H1 (cell line): ENCODE measurements around the gene AGXT2. TPM values are rescaled to one million over a fixed set of nuclear protein-coding genes. Genes with fewer than 3 reads are reported as not detected.

ENCODE experiments used
- CTCF ChIA-PET: fragments of 300-600 bp; sonication (Branson Sonifier 250); formaldehyde crosslinking; loops from one replicate; lab custom pipeline; 2021; ENCODE audit not compliant: partially characterized antibody; lab: Charles Lee
- POLR2A ChIA-PET: fragments of 300-600 bp; sonication (Branson Sonifier 250); formaldehyde crosslinking; loops from one replicate; lab custom pipeline; 2021; ENCODE audit warnings: inconsistent platforms; ENCODE audit not compliant: partially characterized antibody; lab: Charles Lee
- DNase-seq, 2 experiments: peaks; one replicate each; pipeline versions ENCODE4 v3.0.0 to v3.0.0-alpha.2; 2010 to 2022; ENCODE audit warnings: low spot score in 2 of 2, low read depth in 1 of 2, mixed read lengths in 1 of 2
- FAIRE-seq: peaks from 2 replicates; lab custom pipeline; 2011; peaks lifted over from hg19 to GRCh38; lab: Jason Lieb, UNC
- H2AFZ ChIP-seq: 2 replicates; pipeline ENCODE4 v1.8.1; 2012; ENCODE audit warnings: low read length, inconsistent platforms
- H2AK5ac ChIP-seq: 2 replicates; pipeline ENCODE4 v1.6.1; 2013; ENCODE audit warnings: low read depth, low read length
- H2BK120ac ChIP-seq: replicated peaks from 2 replicates; pipeline ENCODE3; 2013; ENCODE audit warnings: low read depth, low read length, inconsistent platforms
- H2BK12ac ChIP-seq: 2 replicates; pipeline ENCODE4 v1.6.1; 2013; ENCODE audit warnings: low read depth, low read length
- H2BK15ac ChIP-seq: 2 replicates; pipeline ENCODE4 v1.6.1; 2013; ENCODE audit warnings: low read length
- H2BK20ac ChIP-seq: 2 replicates; pipeline ENCODE4 v1.6.1; 2013; ENCODE audit warnings: low read length
- H2BK5ac ChIP-seq: 2 replicates; pipeline ENCODE4 v1.6.1; 2013; ENCODE audit warnings: low read depth, low read length
- H3K14ac ChIP-seq: 2 replicates; pipeline ENCODE4 v1.6.1; 2013; ENCODE audit warnings: inconsistent platforms; ENCODE audit not compliant: insufficient read length
- H3K18ac ChIP-seq: 2 replicates; pipeline ENCODE4 v1.6.1; 2013; ENCODE audit warnings: low read length; ENCODE audit errors: extremely low read depth
- H3K23ac ChIP-seq: 2 replicates; pipeline ENCODE4 v1.6.1; 2013; ENCODE audit warnings: inconsistent platforms; ENCODE audit not compliant: insufficient read length
- H3K23me2 ChIP-seq: 2 replicates; pipeline ENCODE4 v1.6.1; 2013; ENCODE audit warnings: low read depth, low read length
- H3K27ac ChIP-seq: 2 replicates; pipeline ENCODE4 v1.6.1; 2011; ENCODE audit warnings: low read depth, low read length, inconsistent platforms
- H3K27me3 ChIP-seq, 4 experiments: replicated peaks in 1 of 4; 1 replicate in 1 of 4; 2 replicates in 3 of 4; pipeline versions ENCODE4 v1.6.1 to v1.8.1; 2011 to 2013; ENCODE audit warnings: low read length in 3 of 4, mild to moderate bottlenecking in 3 of 4, inconsistent platforms in 2 of 4, mixed read lengths in 2 of 4, moderate library complexity in 1 of 4; ENCODE audit not compliant: control insufficient read depth in 3 of 4, insufficient read depth in 3 of 4; ENCODE audit errors: extremely low read depth in 1 of 4
- H3K36me3 ChIP-seq, 4 experiments: 2 replicates each; pipeline versions ENCODE4 v1.6.1 to v1.8.1; 2011 to 2013; ENCODE audit warnings: mild to moderate bottlenecking in 4 of 4, low read length in 3 of 4, moderate library complexity in 2 of 4, control low read depth in 1 of 4, inconsistent platforms in 1 of 4; ENCODE audit not compliant: insufficient read depth in 4 of 4, control insufficient read depth in 2 of 4
- H3K4ac ChIP-seq: replicated peaks from 2 replicates; pipeline ENCODE3; 2013; ENCODE audit warnings: low read length, low read depth, mixed read lengths, inconsistent platforms; ENCODE audit not compliant: insufficient read length
- H3K4me1 ChIP-seq, 4 experiments: replicated peaks in 1 of 4; 1 replicate in 1 of 4; 2 replicates in 3 of 4; pipeline versions ENCODE4 v1.6.1 to v1.8.1; 2011 to 2013; ENCODE audit warnings: low read length in 3 of 4, inconsistent platforms in 2 of 4, mixed read lengths in 1 of 4; ENCODE audit not compliant: insufficient read depth in 4 of 4, control insufficient read depth in 3 of 4
- H3K4me2 ChIP-seq, 2 experiments: 2 replicates each; pipeline versions ENCODE4 v1.6.1 to v1.8.1; 2011 to 2013; ENCODE audit warnings: low read depth in 2 of 2, low read length in 2 of 2, control low read depth in 1 of 2, inconsistent platforms in 1 of 2, mild to moderate bottlenecking in 1 of 2; ENCODE audit not compliant: insufficient read depth in 1 of 2
- H3K4me3 ChIP-seq, 4 experiments: fragments of 200-600, 300-600 bp in 1 of 4; sonication (generic), shearing (Covaris generic), sonication (Bioruptor Twin) in 1 of 4; 2 replicates each; pipeline versions ENCODE4 v1.5.1 to v1.8.1; 2011 to 2016; ENCODE audit warnings: low read length in 4 of 4, low read depth in 3 of 4, control low read depth in 2 of 4, inconsistent platforms in 2 of 4, mild to moderate bottlenecking in 2 of 4, mixed read lengths in 1 of 4, moderate library complexity in 1 of 4; ENCODE audit not compliant: insufficient read depth in 2 of 4; ENCODE audit errors: extremely low read depth in 1 of 4
- H3K56ac ChIP-seq: replicated peaks from 2 replicates; pipeline ENCODE3; 2013; ENCODE audit warnings: low read depth, mild to moderate bottlenecking, mixed read lengths, low read length, inconsistent platforms; ENCODE audit not compliant: insufficient read length
- H3K79me1 ChIP-seq: 2 replicates; pipeline ENCODE4 v1.6.1; 2013; ENCODE audit warnings: low read depth, low read length, control low read depth
- H3K79me2 ChIP-seq, 2 experiments: 2 replicates each; pipeline versions ENCODE4 v1.6.1 to v1.8.1; 2012 to 2013; ENCODE audit warnings: low read length in 2 of 2, mild to moderate bottlenecking in 2 of 2, inconsistent platforms in 1 of 2; ENCODE audit not compliant: insufficient read depth in 2 of 2, control insufficient read depth in 1 of 2
- H3K9ac ChIP-seq, 4 experiments: replicated peaks in 1 of 4; 1 replicate in 1 of 4; 2 replicates in 3 of 4; pipeline versions ENCODE4 v1.6.1 to v1.8.1; 2011 to 2013; ENCODE audit warnings: low read depth in 3 of 4, low read length in 3 of 4, control low read depth in 2 of 4, mild to moderate bottlenecking in 2 of 4, moderate library complexity in 2 of 4, inconsistent platforms in 1 of 4; ENCODE audit errors: extremely low read depth in 1 of 4
- H3K9me3 ChIP-seq, 2 experiments: 2 replicates each; pipeline versions ENCODE4 v1.6.1 to v1.8.1; 2012 to 2013; ENCODE audit warnings: mild to moderate bottlenecking in 2 of 2, moderate library complexity in 2 of 2, control low read depth in 1 of 2, inconsistent platforms in 1 of 2, low read depth in 1 of 2, low read length in 1 of 2, mixed read lengths in 1 of 2; ENCODE audit not compliant: insufficient read depth in 2 of 2
- H4K20me1 ChIP-seq, 2 experiments: replicated peaks in 1 of 2; 2 replicates each; pipeline versions ENCODE3 to v1.8.1; 2011 to 2013; ENCODE audit warnings: inconsistent platforms in 2 of 2, low read length in 2 of 2, mild to moderate bottlenecking in 1 of 2; ENCODE audit not compliant: insufficient read depth in 2 of 2, control insufficient read depth in 1 of 2
- H4K5ac ChIP-seq: 2 replicates; pipeline ENCODE4 v1.6.1; 2013; ENCODE audit warnings: low read length, low read depth, mixed read lengths, inconsistent platforms; ENCODE audit not compliant: insufficient read length
- H4K8ac ChIP-seq: 2 replicates; pipeline ENCODE4 v1.8.0; 2013; ENCODE audit warnings: mild to moderate bottlenecking, moderate library complexity, low read length, inconsistent platforms; ENCODE audit not compliant: insufficient read depth; ENCODE audit errors: extremely low read depth
- H4K91ac ChIP-seq: replicated peaks from 2 replicates; pipeline ENCODE3; 2013; ENCODE audit warnings: low read length, mixed read lengths, inconsistent platforms; ENCODE audit not compliant: insufficient read length
- BACH1 ChIP-seq: IDR thresholded peaks from 2 replicates; pipeline ENCODE4 v1.6.1; 2012; ENCODE audit warnings: low read length, improper control_type of control experiment
- CBX8 ChIP-seq: fragments of 300-800, 300-1000 bp; sonication (generic); IDR thresholded peaks from 2 replicates; pipeline ENCODE4 v1.7.1; 2016; ENCODE audit warnings: low read depth, low read length, borderline replicate concordance
- CEBPB ChIP-seq: IDR thresholded peaks from 2 replicates; pipeline ENCODE4 v1.6.1; 2012; ENCODE audit warnings: low read depth, low read length
- CHD1 ChIP-seq: IDR thresholded peaks from 2 replicates; pipeline ENCODE4 v1.6.1; 2012; ENCODE audit warnings: low read depth, low read length, improper control_type of control experiment
- GTF2F1 ChIP-seq: IDR thresholded peaks from 2 replicates; pipeline ENCODE4 v1.6.1; 2012; ENCODE audit warnings: low read depth, low read length, improper control_type of control experiment, borderline replicate concordance
- JUND ChIP-seq: IDR thresholded peaks from 2 replicates; pipeline ENCODE4 v1.6.1; 2011; ENCODE audit warnings: mild to moderate bottlenecking, improper control_type of control experiment, low read length
- RAD21 ChIP-seq, 2 experiments: IDR thresholded peaks in 1 of 2; conservative IDR thresholded peaks in 1 of 2; 2 replicates each; pipeline ENCODE4 v1.6.1; 2011; ENCODE audit warnings: low read depth in 2 of 2, low read length in 2 of 2, improper control_type of control experiment in 1 of 2, inconsistent platforms in 1 of 2, mild to moderate bottlenecking in 1 of 2, moderate library complexity in 1 of 2
- SIX5 ChIP-seq: IDR thresholded peaks from 2 replicates; pipeline ENCODE4 v1.6.1; 2011; ENCODE audit warnings: mild to moderate bottlenecking, low read depth, low read length
- SUZ12 ChIP-seq: fragments of 200-600 bp; sonication (generic); IDR thresholded peaks from 2 replicates; pipeline ENCODE4 v1.6.1; 2012; ENCODE audit warnings: mild to moderate bottlenecking, inconsistent platforms, low read length, moderate library complexity, mixed read lengths
- TAF7 ChIP-seq: optimal IDR thresholded peaks from 2 replicates; pipeline ENCODE3; 2011; ENCODE audit warnings: low read depth, mild to moderate bottlenecking, inconsistent platforms, low read length, moderate library complexity, borderline replicate concordance
- TBP ChIP-seq: IDR thresholded peaks from 2 replicates; pipeline ENCODE4 v1.6.1; 2011; ENCODE audit warnings: low read depth, low read length, improper control_type of control experiment
- YY1 ChIP-seq: IDR thresholded peaks from 2 replicates; pipeline ENCODE4 v1.6.1; 2011; ENCODE audit warnings: low read depth, mild to moderate bottlenecking, low read length
- WGBS, 2 experiments: shearing (Covaris generic) in 1 of 2; methylation state at CpG; one replicate each; pipeline versions ENCODE4 v1.1.6 to v1.1.7; 2013 to 2015; ENCODE audit warnings: low lambda C conversion rate in 2 of 2, mixed read lengths in 2 of 2, inconsistent platforms in 1 of 2, low coverage in 1 of 2, missing lambda C conversion rate in 1 of 2; ENCODE audit not compliant: insufficient replicate concordance in 2 of 2, insufficient coverage in 1 of 2, insufficient read length in 1 of 2; ENCODE audit errors: extremely low coverage in 1 of 2, missing lambda C conversion rate in 1 of 2; 5-methylcytosine and 5-hydroxymethylcytosine counted together
- polyA plus RNA-seq, 7 experiments: library from polyadenylated mRNA; depleted of rRNA in 3 of 7; stranded (reverse) in 5 of 7; unstranded in 2 of 7; fragments of >200 nt in 5 of 7; fragments of 200-250 nt in 2 of 7; gene quantifications; 1 replicate in 5 of 7; 2 replicates in 1 of 7; 4 replicates in 1 of 7; pipeline versions ENCODE4 v1.2.1 to v1.2.3, GENCODE V29; 2011 to 2013; ENCODE audit warnings: missing spikeins in 2 of 7, mixed read lengths in 2 of 7
- total RNA-seq: library from RNA; stranded (reverse); fragmentation: NEBNext Ultra II Directional; extraction: Animal tissue kit (Norgen Biotek cat#: 25700); gene quantifications from 2 replicates; pipeline ENCODE4 v1.2.1, GENCODE V29; 2021
- TF ChIP-seq, protein P1 (sequence below): IDR thresholded peaks from 2 replicates; pipeline ENCODE4 v1.6.1; 2012; ENCODE audit warnings: inconsistent platforms

AGXT2 gene
- total and polyA plus RNA-seq, 2 of the 8 experiments (the other 6 are each of a cell fraction or from before 2014, with no cell fraction given): not detected

DNA sequence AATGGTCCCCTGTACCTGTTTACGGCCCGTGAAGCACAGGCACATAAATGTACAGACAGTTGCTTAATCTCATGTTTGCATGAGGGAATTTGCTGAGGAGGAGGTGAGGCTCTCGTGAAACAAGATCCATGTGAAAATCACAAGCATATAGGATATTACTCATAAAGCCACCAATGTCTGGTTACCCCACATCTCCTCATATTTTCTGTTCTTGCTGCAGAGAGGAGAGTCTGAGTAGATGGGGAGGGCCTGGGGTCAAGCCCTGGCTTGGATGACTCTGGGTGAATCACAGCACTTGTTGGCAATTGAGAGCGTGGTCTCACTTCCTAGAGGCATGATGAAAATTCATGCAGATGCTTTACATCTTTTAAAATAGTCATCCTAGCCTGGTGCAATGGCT, 975 bp downstream of the AGXT2 start:
- no peak overlapping the region for H3K18ac ChIP-seq
- H3K79me2 ChIP-seq: no peaks in the 10 kb centered on the region
- no peak overlapping the region for H2BK12ac ChIP-seq
- no peak for TF ChIP-seq TBP
- TF ChIP-seq, protein P1, sequence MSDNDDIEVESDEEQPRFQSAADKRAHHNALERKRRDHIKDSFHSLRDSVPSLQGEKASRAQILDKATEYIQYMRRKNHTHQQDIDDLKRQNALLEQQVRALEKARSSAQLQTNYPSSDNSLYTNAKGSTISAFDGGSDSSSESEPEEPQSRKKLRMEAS: no peak
- no peak for TF ChIP-seq TAF7
- no peak for TF ChIP-seq CBX8
- no peak for TF ChIP-seq RAD21 (IDR thresholded peaks at IDR 0.05 in 1 of 2, conservative IDR thresholded peaks at IDR 0.05 in 1 of 2; ENCODE audit: low read depth in 2 of 2, low read length in 2 of 2)
- TF ChIP-seq SUZ12: no peak
- no peak for TF ChIP-seq YY1
- no peak for TF ChIP-seq CHD1
- no peak for TF ChIP-seq BACH1
- TF ChIP-seq CEBPB: no peak
- TF ChIP-seq GTF2F1: no peak
- TF ChIP-seq JUND: no peak
- TF ChIP-seq SIX5: no peak
- no peak overlapping the region for H2AFZ ChIP-seq
- H4K8ac ChIP-seq: no peak overlapping the region
- no peak overlapping the region for H3K4me3 ChIP-seq
- H2BK15ac ChIP-seq: no peak overlapping the region
- no peak overlapping the region for H2BK120ac ChIP-seq
- H2BK5ac ChIP-seq: no peak overlapping the region
- no peaks in the 10 kb centered on the region for H4K20me1 ChIP-seq
- peaks cover 0 to 1% (median 0%) of the 10 kb centered on the region in 4 experiments; a peak in 1 of 7 replicates for H3K27me3 ChIP-seq
- 97% methylated on average over 4 of the region's 4 CpGs; no CpG with 5 or more reads in 1 of the 2 experiments for WGBS, 2 experiments
- no peak overlapping the region for H3K23ac ChIP-seq
- H4K91ac ChIP-seq: no peak overlapping the region
- FAIRE-seq (no peak), DNase-seq (no peak)
- H3K36me3 ChIP-seq: no peaks in the 10 kb centered on the region
- H2BK20ac ChIP-seq: no peak overlapping the region
- ChIA-PET CTCF (interaction anchor here (0.7 kb wide), 1 partner anchor 18 kb away, joined by 3 read pairs; no protein-coding TSS in a partner anchor), POLR2A (no interaction called here)
- no peaks in the 10 kb centered on the region for H3K9me3 ChIP-seq
- H3K9ac ChIP-seq: no peak overlapping the region
- H4K5ac ChIP-seq: no peak overlapping the region
- H3K4ac ChIP-seq: no peak overlapping the region
- no peak overlapping the region for H2AK5ac ChIP-seq
- H3K4me2 ChIP-seq: no peak overlapping the region
- no peak overlapping the region for H3K56ac ChIP-seq
- no peaks in the 10 kb centered on the region for H3K4me1 ChIP-seq
- no peak overlapping the region for H3K27ac ChIP-seq
- H3K14ac ChIP-seq: no peak overlapping the region
- H3K23me2 ChIP-seq: no peaks in the 10 kb centered on the region
- H3K79me1 ChIP-seq: no peaks in the 10 kb centered on the region
